ENCODE measurements around the gene SMARCC2. TPM values are rescaled to one million over a fixed set of nuclear protein-coding genes. Genes with fewer than 3 reads are reported as not detected.

Gene SMARCC2
- total and polyA plus RNA-seq, 2 of the 13 experiments (the other 11 are each of a cell fraction or from before 2014, with no cell fraction given): 21.3 to 24.1 TPM

- 0 out of 2 replicates have a peak, but pooled peaks have one; percentile 21 for TF ChIP-seq SOX13 (IDR thresholded peaks at IDR 0.05)
- TF ChIP-seq SOX13 (CRISPR knock-in tag; conservative IDR thresholded peaks at IDR 0.05 in 1 of 2, IDR thresholded peaks at IDR 0.05 in 1 of 2): peak in 1 of 2 experiments; percentile 44; a peak in 2 of 4 replicates
- TF ChIP-seq ZNF746 (CRISPR knock-in tag; IDR thresholded peaks at IDR 0.05): peak; percentile 32; the same call in 1 of the 2 replicates
- peak; percentile 71; the same call in 1 of the 2 replicates for TF ChIP-seq ARNT2 (CRISPR knock-in tag; IDR thresholded peaks at IDR 0.05; ENCODE audit: low read depth)
- TF ChIP-seq TCF7 (IDR thresholded peaks at IDR 0.05; ENCODE audit: low read depth): no peak
- TF ChIP-seq HDAC1 (CRISPR knock-in tag; IDR thresholded peaks at IDR 0.05): peak; percentile 25; the same call in 1 of the 2 replicates
- peak; percentile 61; the same call in 1 of the 2 replicates for TF ChIP-seq ZNF501 (CRISPR knock-in tag; IDR thresholded peaks at IDR 0.05)
- no peak for TF ChIP-seq SOX6 (IDR thresholded peaks at IDR 0.05)
- peak; percentile 63 for TF ChIP-seq SOX6 (CRISPR knock-in tag; IDR thresholded peaks at IDR 0.05)
- TF ChIP-seq THAP11 (CRISPR knock-in tag; IDR thresholded peaks at IDR 0.05): peak; percentile 96
- TF ChIP-seq ZNF180 (CRISPR knock-in tag; IDR thresholded peaks at IDR 0.05; ENCODE audit: borderline replicate concordance, low read depth): no peak
- no peak for TF ChIP-seq ZNF790 (CRISPR knock-in tag; IDR thresholded peaks at IDR 0.05; ENCODE audit: borderline replicate concordance)
- TF ChIP-seq U2AF1 (optimal IDR thresholded peaks at IDR 0.05; ENCODE audit: low read depth, low read length): no peak
- 0 out of 2 replicates have a peak, but pooled peaks have one; percentile 51 for TF ChIP-seq NR0B2 (CRISPR knock-in tag; IDR thresholded peaks at IDR 0.05)
- TF ChIP-seq ZNF235 (CRISPR knock-in tag; IDR thresholded peaks at IDR 0.05; ENCODE audit: borderline replicate concordance): peak; percentile 81; the same call in 1 of the 2 replicates
- TF ChIP-seq HNRNPL (IDR thresholded peaks at IDR 0.05; ENCODE audit: low read depth, low read length): no peak
- peak; percentile 41; the same call in 1 of the 2 replicates for TF ChIP-seq ZNF350 (CRISPR knock-in tag; IDR thresholded peaks at IDR 0.05; ENCODE audit: borderline replicate concordance, low read depth)
- no peak for TF ChIP-seq HMGA1 (CRISPR knock-in tag; conservative IDR thresholded peaks at IDR 0.05)
- no peak; the same call in 1 of the 2 replicates for TF ChIP-seq MIER2 (CRISPR knock-in tag; IDR thresholded peaks at IDR 0.05)
- TF ChIP-seq SP5 (CRISPR knock-in tag; IDR thresholded peaks at IDR 0.05; ENCODE audit: borderline replicate concordance, low read depth): peak; percentile 44; the same call in 1 of the 2 replicates
- TF ChIP-seq ZNF639 (CRISPR knock-in tag; conservative IDR thresholded peaks at IDR 0.05): 0 out of 2 replicates have a peak, but pooled peaks have one; percentile 59
- TF ChIP-seq CTCF (CRISPR knock-in tag; IDR thresholded peaks at IDR 0.05): peak; percentile 17; the same call in 1 of the 2 replicates
- TF ChIP-seq U2AF2 (IDR thresholded peaks at IDR 0.05; ENCODE audit: low read depth, low read length): no peak
- TF ChIP-seq RFX1 (IDR thresholded peaks at IDR 0.05): no peak
Observed at GRCh38 chr12:56116267-56117081, 72.8 kb downstream of the SMARCC2 start, which contains the start of gene RPL41 (continued).
